Lung microvascular endothelial cell (primary cell): ENCODE measurements around the gene MCM7. TPM values are rescaled to one million over a fixed set of nuclear protein-coding genes. Genes with fewer than 3 reads are reported as not detected.
"Not testable (repeated sequence)": the region's sequence is repeated elsewhere in the genome, so short reads cannot be mapped to it uniquely, and the experiment has no call there.

Source experiments
- DNase-seq, 2 donors: peaks; one replicate each; pipeline versions ENCODE4 v3.0.0 to v3.0.0-alpha.2; 2010; ENCODE audit warnings: low read depth in 2 of 2
- total RNA-seq: library from RNA; depleted of rRNA; stranded (reverse); fragments of >200 nt; gene quantifications from 2 replicates; pipeline ENCODE4 v1.2.1, GENCODE V29; 2014

The MCM7 gene
- total RNA-seq: 25.8 and 61.0 TPM in 2 replicates

- peak; percentile 99 for DNase-seq
Measured at GRCh38 chr7:100101016-100101862, at the start of gene MCM7, which contains the start of gene AP4M1. TSS of gene MCM7 (minus strand) at chr7:100101397. CDS start at chr7:100101294, 103 bp downstream. TSS of gene AP4M1 (plus strand) at chr7:100101643. CDS start at chr7:100101715, 72 bp downstream.

GRCh38 chr7:100148559-100149328 is 47.5 kb upstream of the MCM7 start, which contains the start of gene LAMTOR4:
TSS of gene LAMTOR4 (plus strand) at chr7:100148918. CDS start at chr7:100148973, 55 bp downstream.
- DNase-seq: peak; percentile 98

GRCh38 chr7:100148225-100148558 is 47.0 kb upstream of the MCM7 start:
- DNase-seq: no peak

- no peak for DNase-seq
Measured at GRCh38 chr7:100147278-100147677, 46.1 kb upstream of the MCM7 start.

GRCh38 chr7:100146350-100146749 is 45.2 kb upstream of the MCM7 start:
- not testable (repeated sequence) for DNase-seq

GRCh38 chr7:100142461-100142860 is 41.3 kb upstream of the MCM7 start:
- DNase-seq: no peak

- DNase-seq: no peak
Measured at GRCh38 chr7:100141555-100141949, 40.4 kb upstream of the MCM7 start.

GRCh38 chr7:100137851-100138760 is 36.9 kb upstream of the MCM7 start:
- no peak for DNase-seq

GRCh38 chr7:100132697-100133151 is 31.5 kb upstream of the MCM7 start:
- peak; percentile 74 to 81 for DNase-seq

GRCh38 chr7:100132126-100132525 is 30.9 kb upstream of the MCM7 start:
- DNase-seq: no peak

GRCh38 chr7:100130608-100131453 is 29.6 kb upstream of the MCM7 start:
- peak; percentile 53 to 67 for DNase-seq

GRCh38 chr7:100130220-100130607 is 29.0 kb upstream of the MCM7 start:
- not testable (repeated sequence) for DNase-seq

- DNase-seq: no peak
Measured at GRCh38 chr7:100128637-100128963, 27.4 kb upstream of the MCM7 start.

- no peak for DNase-seq
Measured at GRCh38 chr7:100127866-100128636, 26.9 kb upstream of the MCM7 start.

GRCh38 chr7:100126931-100127865 is 26.0 kb upstream of the MCM7 start, which contains the start of gene MBLAC1:
TSS of gene MBLAC1 (plus strand) at chr7:100126967. CDS start at chr7:100127396, 429 bp downstream.
- DNase-seq: peak; percentile 93 to 94

GRCh38 chr7:100126239-100126930 is 25.2 kb upstream of the MCM7 start:
- DNase-seq: no peak

GRCh38 chr7:100124301-100125230 is 23.4 kb upstream of the MCM7 start:
- no peak for DNase-seq
